Osteoblast (primary cell): ENCODE data around the gene CSMD2. TPM values are rescaled to one million over a fixed set of nuclear protein-coding genes. Genes with fewer than 3 reads are reported as not detected.

ENCODE experiments used
- DNase-seq: peaks from one replicate; pipeline ENCODE4 v3.0.0; 2011; ENCODE audit warnings: low spot score, mixed read lengths; ENCODE audit not compliant: insufficient read length; ENCODE audit errors: missing footprints
- H2AFZ ChIP-seq: 2 replicates; pipeline ENCODE4 v1.6.0; 2011; ENCODE audit warnings: mild to moderate bottlenecking, low read length
- H3K27ac ChIP-seq: 2 replicates; pipeline ENCODE4 v1.5.1; 2011; ENCODE audit warnings: mild to moderate bottlenecking, low read depth, low read length, moderate library complexity
- H3K27me3 ChIP-seq: 2 replicates; pipeline ENCODE4 v1.6.0; 2012; ENCODE audit warnings: mild to moderate bottlenecking, control low read depth, inconsistent platforms, low read length, moderate library complexity; ENCODE audit not compliant: insufficient read depth
- H3K36me3 ChIP-seq: 2 replicates; pipeline ENCODE4 v1.5.1; 2011; ENCODE audit warnings: mild to moderate bottlenecking, low read length, control low read depth, moderate library complexity; ENCODE audit not compliant: insufficient read depth
- H3K4me1 ChIP-seq: 2 replicates; pipeline ENCODE4 v1.5.1; 2011; ENCODE audit warnings: mild to moderate bottlenecking, low read length, control low read depth, moderate library complexity; ENCODE audit not compliant: insufficient read depth
- H3K4me2 ChIP-seq: 2 replicates; pipeline ENCODE4 v1.6.0; 2011; ENCODE audit warnings: mild to moderate bottlenecking, low read length; ENCODE audit not compliant: insufficient read depth
- H3K4me3 ChIP-seq: fragments of 200-600 bp; sonication (generic); 3 replicates; pipeline ENCODE4 v1.5.1; 2012; ENCODE audit warnings: mild to moderate bottlenecking, low read length, inconsistent platforms; ENCODE audit not compliant: insufficient read depth
- H3K79me2 ChIP-seq: 2 replicates; pipeline ENCODE4 v1.6.0; 2012; ENCODE audit warnings: mild to moderate bottlenecking, low read length, control low read depth, inconsistent platforms; ENCODE audit not compliant: insufficient read depth
- H3K9me3 ChIP-seq: 2 replicates; pipeline ENCODE4 v1.5.1; 2011; ENCODE audit warnings: low read depth, low read length, control low read depth
- H4K20me1 ChIP-seq: 2 replicates; pipeline ENCODE4 v1.6.0; 2012; ENCODE audit warnings: mild to moderate bottlenecking, low read length, control low read depth; ENCODE audit not compliant: insufficient read depth
- CTCF ChIP-seq: IDR thresholded peaks from 2 replicates; pipeline ENCODE4 v1.5.1; 2011; ENCODE audit warnings: mild to moderate bottlenecking, low read depth, low read length, moderate library complexity; ENCODE audit errors: extremely low read depth
- total RNA-seq: library from RNA; depleted of rRNA; stranded (reverse); fragments of >200 nt; gene quantifications from 2 replicates; pipeline ENCODE4 v1.2.3, GENCODE V29; 2012

The CSMD2 gene
- total RNA-seq, 1 donor = 0.36 TPM

- no peak overlapping the region for H3K27ac ChIP-seq
- H4K20me1 ChIP-seq = no peaks in the 10 kb centered on the region
- no peaks in the 10 kb centered on the region for H3K9me3 ChIP-seq
- no peaks in the 10 kb centered on the region for H3K36me3 ChIP-seq
- no peak overlapping the region for H3K4me3 ChIP-seq
- no peak for TF ChIP-seq CTCF
- no peaks in the 10 kb centered on the region for H3K4me1 ChIP-seq
- no peak for DNase-seq
- no peaks in the 10 kb centered on the region for H3K27me3 ChIP-seq
- H3K4me2 ChIP-seq = no peak overlapping the region
- no peaks in the 10 kb centered on the region for H3K79me2 ChIP-seq
- no peak overlapping the region for H2AFZ ChIP-seq
These were observed 98.9 kb downstream of the CSMD2 start for GRCh38 chr1:34066166-34066565.

GRCh38 chr1:34065498-34065897 is 99.5 kb downstream of the CSMD2 start:
- H2AFZ ChIP-seq = no peak overlapping the region
- no peaks in the 10 kb centered on the region for H3K79me2 ChIP-seq
- no peaks in the 10 kb centered on the region for H3K9me3 ChIP-seq
- H3K4me1 ChIP-seq = no peaks in the 10 kb centered on the region
- no peak for DNase-seq
- no peak overlapping the region for H3K4me3 ChIP-seq
- no peaks in the 10 kb centered on the region for H3K27me3 ChIP-seq
- no peaks in the 10 kb centered on the region for H3K36me3 ChIP-seq
- no peaks in the 10 kb centered on the region for H4K20me1 ChIP-seq
- H3K27ac ChIP-seq = no peak overlapping the region
- no peak overlapping the region for H3K4me2 ChIP-seq
- TF ChIP-seq CTCF = no peak

GRCh38 chr1:34060901-34061415 is 104.1 kb downstream of the CSMD2 start:
- H3K27ac ChIP-seq = no peak overlapping the region
- no peak overlapping the region for H3K4me3 ChIP-seq
- H3K79me2 ChIP-seq = no peaks in the 10 kb centered on the region
- no peak overlapping the region for H2AFZ ChIP-seq
- no peaks in the 10 kb centered on the region for H3K4me1 ChIP-seq
- H3K36me3 ChIP-seq = no peaks in the 10 kb centered on the region
- H3K9me3 ChIP-seq = no peaks in the 10 kb centered on the region
- H4K20me1 ChIP-seq = no peaks in the 10 kb centered on the region
- no peak overlapping the region for H3K4me2 ChIP-seq
- no peaks in the 10 kb centered on the region for H3K27me3 ChIP-seq
- TF ChIP-seq CTCF = no peak
- DNase-seq = no peak

- no peak for TF ChIP-seq CTCF
- Histone ChIP-seq H3K27me3 (no peaks in the 10 kb centered on the region), H3K36me3 (no peaks in the 10 kb centered on the region), H3K9me3 (no peaks in the 10 kb centered on the region), H3K4me1 (no peaks in the 10 kb centered on the region), H3K4me3 (no peak overlapping the region), H3K4me2 (no peak overlapping the region), H3K27ac (no peak overlapping the region), H4K20me1 (no peaks in the 10 kb centered on the region), H2AFZ (no peak overlapping the region), H3K79me2 (no peaks in the 10 kb centered on the region)
- DNase-seq = no peak
These were observed 104.8 kb downstream of the CSMD2 start for GRCh38 chr1:34060187-34060730.
